Tibial artery (tissue), 4 donors: Measurements from ENCODE around the gene CHD9.

Experiments
- DNase-seq, 2 donors: peaks; one replicate each; pipeline ENCODE4 v3.0.0-alpha.2; 2019
- H3K27ac ChIP-seq, 2 donors: fragments of 200-600 bp; sonication (generic) in 1 of 2; 1 replicate in 1 of 2; 2 replicates in 1 of 2; pipeline ENCODE4 v1.5.1; 2018 to 2019; ENCODE audit warnings: mild to moderate bottlenecking in 1 of 2
- H3K27me3 ChIP-seq, 2 donors: fragments of 200-600 bp; sonication (generic) in 1 of 2; one replicate each; pipeline versions ENCODE4 v1.5.1 to v1.6.0; 2016 to 2019
- H3K36me3 ChIP-seq, 3 donors: fragments of 200-600 bp; sonication (generic) in 2 of 3; one replicate each; pipeline ENCODE4 v1.5.1; 2016 to 2019; ENCODE audit warnings: mild to moderate bottlenecking in 2 of 3
- H3K4me1 ChIP-seq, 4 donors: fragments of 200-600 bp; sonication (generic) in 2 of 4; 1 replicate in 3 of 4; 2 replicates in 1 of 4; pipeline ENCODE4 v1.5.1; 2016 to 2019
- H3K4me3 ChIP-seq, 2 donors: fragments of 200-600 bp; sonication (generic) in 1 of 2; 1 replicate in 1 of 2; 2 replicates in 1 of 2; pipeline ENCODE4 v1.5.1; 2018 to 2019; ENCODE audit warnings: mild to moderate bottlenecking in 2 of 2
- H3K9me3 ChIP-seq, 3 donors: fragments of 200-600 bp; sonication (generic) in 1 of 3; one replicate each; pipeline ENCODE4 v1.5.1; 2016 to 2019
- intact Hi-C: fragments of 100-400 bp; cut with DNase I; formaldehyde crosslinking; loops from one replicate; pipeline ENCODE4 v1.15.0; 2023; ENCODE audit warnings: low total_unique reads
- TF ChIP-seq, protein P1 (sequence below), 2 experiments: fragments of 200-600 bp in 1 of 2; fragments of 450-650 bp in 1 of 2; IDR thresholded peaks; one replicate each; pipeline ENCODE4 v1.5.1; 2017 to 2019; ENCODE audit warnings: antibody characterized with exemption in 2 of 2, mild to moderate bottlenecking in 1 of 2, moderate library complexity in 1 of 2

The CHD9 gene

DNA sequence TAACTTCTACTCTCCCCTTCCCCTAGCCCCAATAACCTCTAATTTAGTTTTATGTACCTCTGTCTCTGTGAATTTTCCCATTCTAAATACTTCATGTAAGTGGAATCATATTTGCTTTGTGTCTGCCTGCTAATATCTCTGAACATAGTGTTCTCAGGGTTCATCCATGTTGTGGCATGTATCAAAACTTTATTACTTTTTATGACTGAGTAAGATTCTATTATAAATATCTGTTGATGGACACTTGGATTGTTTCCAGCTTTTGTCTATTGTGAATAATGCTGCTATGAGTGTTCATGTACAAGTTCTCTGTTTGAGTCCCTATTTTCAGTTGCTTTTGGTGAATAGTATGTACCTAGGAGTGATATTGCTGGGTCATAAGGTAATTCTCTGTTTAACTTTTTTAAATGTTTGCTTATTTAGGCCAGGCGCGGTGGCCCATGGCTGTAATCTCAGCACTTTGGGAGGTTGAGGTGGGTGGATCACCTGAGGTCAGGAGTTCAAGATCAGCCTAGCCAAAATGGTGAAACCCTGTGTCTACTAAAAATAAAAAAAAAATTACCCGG, 92.8 kb downstream of the CHD9 start:
- H3K27ac ChIP-seq = no peak overlapping the region
- TF ChIP-seq, protein P1, sequence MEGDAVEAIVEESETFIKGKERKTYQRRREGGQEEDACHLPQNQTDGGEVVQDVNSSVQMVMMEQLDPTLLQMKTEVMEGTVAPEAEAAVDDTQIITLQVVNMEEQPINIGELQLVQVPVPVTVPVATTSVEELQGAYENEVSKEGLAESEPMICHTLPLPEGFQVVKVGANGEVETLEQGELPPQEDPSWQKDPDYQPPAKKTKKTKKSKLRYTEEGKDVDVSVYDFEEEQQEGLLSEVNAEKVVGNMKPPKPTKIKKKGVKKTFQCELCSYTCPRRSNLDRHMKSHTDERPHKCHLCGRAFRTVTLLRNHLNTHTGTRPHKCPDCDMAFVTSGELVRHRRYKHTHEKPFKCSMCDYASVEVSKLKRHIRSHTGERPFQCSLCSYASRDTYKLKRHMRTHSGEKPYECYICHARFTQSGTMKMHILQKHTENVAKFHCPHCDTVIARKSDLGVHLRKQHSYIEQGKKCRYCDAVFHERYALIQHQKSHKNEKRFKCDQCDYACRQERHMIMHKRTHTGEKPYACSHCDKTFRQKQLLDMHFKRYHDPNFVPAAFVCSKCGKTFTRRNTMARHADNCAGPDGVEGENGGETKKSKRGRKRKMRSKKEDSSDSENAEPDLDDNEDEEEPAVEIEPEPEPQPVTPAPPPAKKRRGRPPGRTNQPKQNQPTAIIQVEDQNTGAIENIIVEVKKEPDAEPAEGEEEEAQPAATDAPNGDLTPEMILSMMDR (IDR thresholded peaks at IDR 0.05) = no peak
- H3K9me3 ChIP-seq = peaks cover 0 to 14% (median 0%) of the 10 kb centered on the region in 3 donors
- no peak for DNase-seq
- H3K27me3 ChIP-seq = no peaks in the 10 kb centered on the region
- peaks cover 0 to 10% (median 3%) of the 10 kb centered on the region in 4 donors for H3K4me1 ChIP-seq
- H3K36me3 ChIP-seq = peaks cover 3 to 6% (median 3%) of the 10 kb centered on the region in 3 donors
- no peak overlapping the region for H3K4me3 ChIP-seq
- intact Hi-C loops = no loop called here

DNA sequence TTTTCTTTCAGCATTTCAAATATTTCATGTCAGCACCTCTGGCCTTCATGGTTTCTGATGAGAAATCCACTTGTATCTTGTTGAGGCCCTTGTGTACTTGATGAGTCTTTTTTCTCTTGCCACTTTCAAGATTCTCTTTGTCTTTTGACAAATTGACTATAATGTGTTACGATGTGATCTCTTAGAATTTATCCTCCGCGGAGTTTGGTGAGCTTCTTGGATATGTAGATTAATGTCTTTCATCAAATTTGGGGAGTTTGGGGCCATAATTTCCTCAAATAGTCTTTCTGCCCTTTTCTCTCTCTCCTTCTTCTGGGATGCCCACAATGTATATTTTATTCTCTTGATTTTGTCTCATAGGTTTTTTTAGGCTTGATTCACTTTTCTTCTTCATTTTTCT, 96.0 kb downstream of the CHD9 start:
- intact Hi-C loops = no loop called here
- TF ChIP-seq, protein P1 (IDR thresholded peaks at IDR 0.05) = no peak

DNA sequence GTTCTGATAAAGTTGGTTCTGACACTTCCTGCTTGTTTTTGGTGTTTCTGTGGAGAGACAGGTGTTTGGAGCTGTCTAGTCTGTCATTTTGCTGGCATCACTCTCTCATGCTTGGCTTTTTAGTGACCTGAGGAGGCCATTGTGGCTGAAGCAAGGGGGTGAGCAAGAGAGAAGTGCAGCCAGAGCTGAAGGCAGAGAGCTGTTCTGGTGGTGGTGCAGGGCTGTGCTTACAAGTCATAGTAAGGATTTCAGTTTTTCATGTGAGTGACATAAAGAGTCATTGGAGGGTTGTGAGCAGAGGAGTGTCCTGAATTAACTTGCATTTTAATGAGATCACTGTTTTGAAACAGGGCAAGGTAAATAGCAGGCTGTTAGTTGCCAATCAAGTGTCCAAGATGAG, 97.5 kb downstream of the CHD9 start:
- TF ChIP-seq, protein P1 (IDR thresholded peaks at IDR 0.05) = no peak
- intact Hi-C loops = no loop called here

More for the DNA sequence above, 96.0 kb downstream of the CHD9 start:
- H3K4me1 ChIP-seq = peaks cover 0 to 34% (median 6%) of the 10 kb centered on the region in 4 donors
- no peaks in the 10 kb centered on the region for H3K27me3 ChIP-seq
- no peak for DNase-seq
- peaks cover 0 to 14% (median 0%) of the 10 kb centered on the region in 3 donors for H3K9me3 ChIP-seq
- peaks cover 3 to 6% (median 5%) of the 10 kb centered on the region in 3 donors for H3K36me3 ChIP-seq
- H3K27ac ChIP-seq = no peak overlapping the region
- H3K4me3 ChIP-seq = no peak overlapping the region

DNA sequence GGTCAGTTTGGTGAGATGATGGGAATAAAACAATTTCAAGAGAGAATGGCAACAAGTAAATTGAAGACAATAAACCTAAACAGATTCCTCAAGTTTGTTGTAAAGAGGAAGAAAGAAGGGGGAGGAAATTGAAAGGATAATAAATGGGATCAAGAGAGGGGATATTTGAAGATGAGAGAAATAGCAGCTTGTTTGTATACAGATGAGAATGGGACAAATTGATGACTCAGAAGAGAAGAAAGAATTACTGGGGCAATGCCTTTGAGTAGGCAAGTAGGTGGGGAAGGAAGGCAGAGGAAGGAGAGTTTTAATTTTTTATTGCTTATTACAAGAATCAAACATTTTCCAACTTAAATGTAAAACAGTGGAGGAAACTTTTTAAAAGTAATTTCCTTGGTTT, 98.3 kb downstream of the CHD9 start:
- Histone ChIP-seq H3K27ac (no peak overlapping the region), H3K9me3 (peaks cover 0 to 14% (median 0%) of the 10 kb centered on the region in 3 donors), H3K36me3 (peaks cover 9 to 23% (median 14%) of the 10 kb centered on the region in 3 donors), H3K4me1 (peaks cover 0 to 30% (median 3%) of the 10 kb centered on the region in 4 donors), H3K27me3 (no peaks in the 10 kb centered on the region), H3K4me3 (no peak overlapping the region)
- TF ChIP-seq, protein P1 (IDR thresholded peaks at IDR 0.05) = no peak
- intact Hi-C loops = no loop called here
- DNase-seq = no peak

More for the DNA sequence above, 97.5 kb downstream of the CHD9 start:
- Histone ChIP-seq H3K36me3 (peaks cover 10 to 19% (median 16%) of the 10 kb centered on the region in 3 donors), H3K27me3 (no peaks in the 10 kb centered on the region), H3K4me1 (peaks cover 0 to 32% (median 6%) of the 10 kb centered on the region in 4 donors), H3K4me3 (no peak overlapping the region), H3K27ac (no peak overlapping the region), H3K9me3 (peaks cover 0 to 14% (median 0%) of the 10 kb centered on the region in 3 donors)
- no peak for DNase-seq

DNA sequence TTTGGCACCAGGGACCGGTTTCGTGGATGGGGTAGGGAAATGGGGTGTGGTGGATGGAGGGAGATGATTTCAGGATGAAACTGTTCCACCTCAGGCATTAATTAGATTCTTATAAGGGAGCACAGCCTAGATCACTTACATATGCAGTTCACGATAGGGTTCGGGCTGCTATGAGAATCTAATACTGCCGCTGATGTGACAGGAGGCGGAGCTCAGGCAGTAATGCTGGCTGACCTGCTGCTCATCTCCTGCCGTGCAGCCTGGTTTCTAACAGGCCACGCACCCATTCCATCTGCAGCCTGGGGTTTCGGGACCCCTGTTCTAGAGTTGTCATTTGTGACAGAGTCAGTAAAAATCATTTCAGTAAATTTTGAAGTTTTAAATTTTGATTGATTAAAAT, 99.7 kb downstream of the CHD9 start:
- Histone ChIP-seq H3K4me3 (no peak overlapping the region), H3K4me1 (peaks cover 0 to 30% (median 3%) of the 10 kb centered on the region in 4 donors), H3K27ac (no peak overlapping the region), H3K27me3 (no peaks in the 10 kb centered on the region), H3K36me3 (peaks cover 6 to 23% (median 12%) of the 10 kb centered on the region in 3 donors), H3K9me3 (peaks cover 0 to 14% (median 0%) of the 10 kb centered on the region in 3 donors)
- intact Hi-C loops = no loop called here
- TF ChIP-seq, protein P1 (IDR thresholded peaks at IDR 0.05) = no peak
- no peak for DNase-seq
